Activated CD8-positive, alpha-beta memory T cell treated with anti-CD3 and anti-CD28 coated beads for 4 hours (primary cell): ENCODE measurements around the gene NXNL1.
"Not testable (repeated sequence)": the region's sequence is repeated elsewhere in the genome, so short reads cannot be mapped to it uniquely, and the experiment has no call there.

Experiments
- DNase-seq, 2 donors: peaks; one replicate each; pipeline ENCODE4 v3.0.0-alpha.2; 2020; ENCODE audit warnings: low read depth in 2 of 2

NXNL1 gene

GRCh38 chr19:17460372-17461230 lies at the start of gene NXNL1:
Gene NXNL1 (minus strand): TSS chr19:17460926. CDS start chr19:17460869, 57 bp downstream.
- DNase-seq = no peak

- DNase-seq = not testable (repeated sequence)
Observed at GRCh38 chr19:17508558-17508933, 47.8 kb upstream of the NXNL1 start.

GRCh38 chr19:17506745-17507144 lies 46.0 kb upstream of the NXNL1 start:
- DNase-seq = no peak

GRCh38 chr19:17505223-17505622 lies 44.5 kb upstream of the NXNL1 start:
- DNase-seq = no peak

- no peak for DNase-seq
Observed at GRCh38 chr19:17504456-17504855, 43.7 kb upstream of the NXNL1 start.

- DNase-seq = no peak
Observed at GRCh38 chr19:17504030-17504429, 43.3 kb upstream of the NXNL1 start.

GRCh38 chr19:17503240-17503639 lies 42.5 kb upstream of the NXNL1 start:
- no peak for DNase-seq

- DNase-seq = no peak
Observed at GRCh38 chr19:17500447-17501198, 39.9 kb upstream of the NXNL1 start.

GRCh38 chr19:17499648-17500446 lies 39.1 kb upstream of the NXNL1 start:
- no peak for DNase-seq

- not testable (repeated sequence) for DNase-seq
Observed at GRCh38 chr19:17499025-17499424, 38.3 kb upstream of the NXNL1 start.

- DNase-seq = no peak
Observed at GRCh38 chr19:17497149-17497798, 36.5 kb upstream of the NXNL1 start.

GRCh38 chr19:17496337-17496997 lies 35.7 kb upstream of the NXNL1 start:
- DNase-seq = peak; percentile 49 to 52

GRCh38 chr19:17495639-17496296 lies 35.0 kb upstream of the NXNL1 start:
- no peak for DNase-seq

- DNase-seq = no peak
Observed at GRCh38 chr19:17491287-17491686, 30.6 kb upstream of the NXNL1 start.

GRCh38 chr19:17490411-17490810 lies 29.7 kb upstream of the NXNL1 start:
- no peak for DNase-seq

- DNase-seq = no peak
Observed at GRCh38 chr19:17489392-17490030, 28.8 kb upstream of the NXNL1 start.

GRCh38 chr19:17488593-17489391 lies 28.1 kb upstream of the NXNL1 start:
- peak; percentile 42 to 66 for DNase-seq

- DNase-seq = no peak
Observed at GRCh38 chr19:17487284-17488121, 26.8 kb upstream of the NXNL1 start.
